A204.1 (cell line): ENCODE measurements around the gene CACNA1A.

ENCODE experiments used
- FAIRE-seq: peaks from 2 replicates; lab custom pipeline; 2012; peaks lifted over from hg19 to GRCh38; lab: Jason Lieb, UNC

The CACNA1A gene

DNA sequence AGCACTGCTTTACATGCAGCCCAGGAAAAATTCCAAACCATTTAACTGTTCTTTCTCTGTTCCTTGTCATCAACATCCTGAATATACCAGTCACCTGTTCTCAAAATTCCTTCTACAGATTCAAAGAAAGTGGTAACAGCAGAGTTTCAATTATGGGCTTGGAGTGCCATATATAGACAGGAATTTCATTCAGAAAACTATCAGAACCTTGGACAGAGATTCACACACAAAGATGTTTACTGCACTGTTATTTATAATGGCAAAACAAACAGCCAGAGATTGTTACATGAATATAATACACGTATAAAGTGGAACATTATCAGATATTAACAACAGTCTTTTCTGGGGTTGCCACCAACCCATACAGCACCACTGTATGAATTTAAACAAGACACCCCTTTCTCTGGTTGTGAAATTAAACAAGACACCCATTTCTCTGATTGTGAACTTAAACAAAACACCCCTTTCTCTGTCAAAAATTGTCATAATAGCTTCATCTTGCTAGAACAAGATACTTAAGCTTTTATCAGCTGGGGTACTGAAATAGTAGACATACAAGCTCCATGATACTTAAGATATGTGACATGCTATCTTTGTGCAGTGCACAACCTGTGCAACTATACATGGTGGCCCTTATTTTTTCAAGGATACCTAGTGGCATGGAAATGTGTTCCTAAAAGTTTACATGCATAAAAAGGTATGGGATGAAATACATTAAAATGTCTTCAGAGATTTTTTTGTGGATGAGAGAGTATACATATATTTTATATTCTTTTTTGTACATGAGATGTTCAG lies 12.6 kb downstream of the CACNA1A start:
- FAIRE-seq: no peak

DNA sequence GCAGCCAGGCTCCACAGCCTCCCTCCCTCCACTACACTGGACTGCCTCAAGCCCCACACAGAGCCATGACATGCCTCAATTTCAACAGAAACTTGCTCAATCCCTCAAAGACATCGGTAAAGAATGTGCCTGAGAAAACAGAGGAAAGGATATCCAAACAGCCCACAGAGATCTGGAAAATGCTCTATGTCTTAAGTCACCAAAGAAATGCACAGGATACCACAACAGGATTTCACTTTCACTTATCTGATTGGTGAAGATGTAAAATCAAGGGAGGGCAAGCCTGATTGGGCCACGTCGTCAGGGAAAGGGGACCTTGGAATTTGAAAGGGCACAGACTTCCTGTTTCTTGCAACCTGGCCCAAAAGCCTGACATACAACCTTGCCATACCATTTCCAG lies 14.2 kb downstream of the CACNA1A start:
- FAIRE-seq: peak; percentile 92

DNA sequence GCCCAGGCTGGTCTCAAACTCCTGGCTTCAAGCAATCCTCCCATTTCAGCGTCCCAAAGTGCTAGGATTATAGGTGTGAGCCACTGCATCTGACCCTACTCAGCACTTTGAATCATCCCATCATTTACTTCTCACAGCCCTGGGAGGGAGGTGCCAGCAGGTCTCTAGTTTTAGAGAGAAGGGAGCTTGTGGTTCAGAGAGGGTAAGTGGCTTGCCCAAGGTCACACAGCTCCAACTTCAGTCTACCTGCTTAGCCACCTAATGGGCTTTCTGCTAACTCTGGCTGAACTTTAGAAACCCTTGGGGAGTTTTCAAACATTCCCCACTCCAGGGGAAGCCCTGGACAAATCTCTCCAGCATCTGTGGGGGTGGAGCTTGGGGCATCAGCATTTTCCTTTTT lies 18.3 kb downstream of the CACNA1A start:
- no peak for FAIRE-seq

DNA sequence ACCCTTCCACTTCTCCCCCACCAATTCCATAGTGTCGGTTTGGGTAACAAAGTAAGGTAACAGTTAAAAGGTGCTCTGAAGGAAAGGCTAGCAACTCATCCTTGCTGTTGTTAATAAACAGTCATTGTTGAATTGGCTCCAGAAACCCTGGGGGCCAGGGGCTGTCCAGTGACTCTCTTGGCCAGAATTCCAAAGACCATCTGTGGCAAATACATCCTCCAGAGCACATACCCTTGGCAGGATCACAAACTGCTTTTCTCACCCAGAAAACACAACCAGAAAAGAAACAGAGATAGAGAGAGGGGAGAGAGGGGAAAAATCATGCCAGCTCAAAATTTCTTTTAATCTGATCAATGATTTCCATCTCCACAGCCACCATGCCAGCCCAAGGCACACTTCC lies 22.1 kb downstream of the CACNA1A start:
- no peak for FAIRE-seq

DNA sequence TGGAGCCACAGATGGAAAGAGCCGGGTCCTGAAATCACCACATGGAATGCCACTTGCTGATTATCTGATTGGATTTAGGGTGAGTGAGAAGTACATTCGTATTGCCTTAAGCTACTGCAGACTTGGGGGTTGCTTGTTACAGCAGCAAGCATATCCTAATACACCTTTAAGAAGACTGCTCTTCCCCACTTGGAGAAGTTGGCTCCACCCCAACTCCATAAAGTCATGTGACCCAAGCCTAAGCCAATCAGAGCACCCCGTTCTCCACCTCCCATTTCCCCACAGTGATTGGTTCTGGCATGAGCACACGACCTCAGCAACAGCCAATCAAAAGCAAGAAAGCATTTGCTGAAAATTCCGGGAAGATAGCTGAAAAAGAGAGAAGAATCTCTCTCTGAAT lies 23.1 kb downstream of the CACNA1A start:
- FAIRE-seq: no peak

DNA sequence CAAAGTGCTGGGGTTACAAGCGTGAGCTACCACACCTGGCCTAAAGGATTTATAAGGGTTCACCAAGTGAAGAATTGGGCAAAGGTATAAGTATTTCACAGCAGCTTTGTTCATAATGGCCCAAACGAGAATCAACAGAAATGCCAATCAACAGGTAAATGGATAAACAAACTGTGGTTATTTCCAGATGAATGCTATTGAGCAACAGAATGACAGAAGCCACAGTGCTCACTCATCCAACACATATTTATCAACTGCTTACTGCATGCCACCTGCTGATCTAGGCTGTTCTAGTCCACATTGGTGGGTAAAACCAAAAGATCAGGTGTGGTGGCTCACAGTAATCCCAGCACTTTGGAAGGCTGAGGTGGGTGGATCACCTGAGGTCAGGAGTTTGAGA lies 27.7 kb downstream of the CACNA1A start:
- no peak for FAIRE-seq

DNA sequence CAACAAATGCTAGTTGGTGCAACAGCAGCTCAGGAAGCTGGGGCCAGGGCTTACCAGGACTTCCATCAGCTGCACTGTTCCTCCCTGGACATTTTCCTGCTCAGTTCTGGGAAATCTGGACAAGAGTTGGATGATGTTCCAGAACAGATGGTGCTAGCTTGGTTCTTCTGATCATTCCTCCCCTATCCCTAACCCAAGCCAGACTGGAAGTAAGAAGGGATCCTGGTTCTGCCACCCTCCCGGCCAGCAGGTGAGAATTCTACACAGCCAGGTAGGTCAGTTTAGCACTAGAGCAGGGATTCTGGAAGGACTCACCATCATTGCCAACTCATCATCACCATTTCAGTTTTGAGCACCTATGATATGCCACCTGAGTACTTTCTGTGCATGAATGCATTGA lies 30.2 kb downstream of the CACNA1A start:
- FAIRE-seq: no peak

DNA sequence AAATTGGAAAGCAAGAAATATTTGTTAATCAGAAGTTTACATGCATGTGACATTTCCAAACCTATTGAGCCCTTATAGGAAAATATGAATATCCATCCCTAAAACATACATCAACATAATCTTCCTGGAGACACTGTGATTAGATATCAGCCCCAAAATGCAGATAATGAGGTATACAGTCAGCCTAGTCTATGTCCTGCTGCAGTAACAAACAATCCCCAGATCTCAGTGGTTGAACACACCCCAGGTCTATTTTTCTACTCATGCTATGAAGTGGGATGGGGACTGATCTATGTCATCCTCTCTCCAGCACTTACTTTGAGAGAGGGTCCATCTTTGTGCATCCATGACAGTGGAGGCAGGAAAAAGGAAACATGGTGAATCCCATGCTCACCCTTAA lies 31.2 kb downstream of the CACNA1A start:
- FAIRE-seq: no peak

DNA sequence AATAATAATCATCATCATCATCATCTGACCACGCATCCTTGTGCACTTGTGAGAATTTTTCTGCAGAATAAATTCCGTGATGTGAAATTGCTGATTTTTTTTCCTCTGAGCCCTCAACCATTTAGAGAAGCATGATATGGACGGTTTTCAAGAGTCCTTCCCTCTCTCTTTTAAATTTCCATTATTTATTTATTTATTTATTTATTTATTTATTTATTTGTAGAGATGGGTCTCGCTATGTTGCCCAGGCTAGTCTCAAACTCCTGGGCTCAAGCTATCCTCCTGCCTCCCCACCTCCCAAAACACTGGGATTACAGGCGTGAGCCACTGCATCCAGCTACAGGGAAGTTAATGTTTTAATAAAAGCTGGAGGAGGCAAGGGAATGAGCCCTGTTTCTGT lies 39.6 kb downstream of the CACNA1A start:
- no peak for FAIRE-seq

DNA sequence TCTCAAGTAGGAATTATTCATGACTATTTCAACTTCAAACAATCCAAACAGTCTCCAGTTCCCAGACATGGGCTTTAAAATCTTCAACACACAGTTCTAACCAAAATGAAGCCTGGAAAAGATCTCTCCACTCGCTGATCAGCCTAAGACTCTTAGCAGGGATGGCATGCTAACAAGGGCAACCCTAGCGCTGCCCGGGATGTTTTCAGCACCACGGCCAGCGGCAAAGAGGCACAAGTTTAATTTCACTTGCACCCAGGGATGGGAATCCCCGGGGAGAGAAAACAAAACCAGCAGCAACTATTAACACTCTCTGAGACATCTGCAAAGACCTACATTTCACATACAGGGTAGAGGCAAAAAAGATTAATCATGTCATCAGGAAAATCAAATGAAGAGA lies 43.0 kb downstream of the CACNA1A start:
- FAIRE-seq: no peak

DNA sequence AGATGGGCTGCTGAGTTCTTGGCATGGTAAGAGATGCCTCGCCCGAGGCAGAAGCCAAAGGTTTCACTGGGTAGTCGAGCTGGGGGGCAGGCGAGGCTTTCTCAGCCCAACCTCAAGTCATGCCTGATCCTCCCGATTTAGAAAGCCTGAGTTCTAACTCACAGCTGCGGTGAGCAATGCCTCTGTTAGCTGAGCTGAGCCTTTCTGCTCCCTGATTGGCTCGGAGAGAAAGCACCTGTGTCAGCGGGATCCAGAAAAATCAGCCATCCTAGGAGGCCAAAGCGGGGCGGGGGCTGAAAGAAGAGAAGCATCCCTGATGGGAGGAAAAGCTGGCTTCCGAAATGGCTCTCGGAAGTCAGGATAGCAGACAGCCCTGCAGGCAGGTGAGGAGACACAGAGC lies 44.7 kb downstream of the CACNA1A start:
- FAIRE-seq: no peak

DNA sequence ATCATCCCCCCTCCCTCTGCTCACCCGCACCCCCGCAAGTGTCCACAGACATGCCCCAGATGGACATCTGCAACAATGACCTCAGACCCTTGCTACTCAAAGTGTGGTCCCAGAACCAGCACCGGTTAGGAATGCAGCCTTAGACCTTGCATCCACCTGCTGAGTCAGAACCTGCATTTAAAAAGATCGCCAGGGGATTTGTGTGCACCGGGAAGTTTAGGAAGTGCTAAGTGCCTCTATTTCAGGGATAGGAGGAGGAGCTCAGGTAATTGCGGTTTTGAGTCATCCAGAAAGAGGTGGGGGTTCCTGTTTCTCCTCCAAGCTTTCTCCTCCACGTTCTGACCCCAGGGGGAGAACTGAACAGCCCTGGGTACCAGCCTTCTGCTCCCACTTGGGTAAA lies 46.2 kb downstream of the CACNA1A start:
- FAIRE-seq: no peak

DNA sequence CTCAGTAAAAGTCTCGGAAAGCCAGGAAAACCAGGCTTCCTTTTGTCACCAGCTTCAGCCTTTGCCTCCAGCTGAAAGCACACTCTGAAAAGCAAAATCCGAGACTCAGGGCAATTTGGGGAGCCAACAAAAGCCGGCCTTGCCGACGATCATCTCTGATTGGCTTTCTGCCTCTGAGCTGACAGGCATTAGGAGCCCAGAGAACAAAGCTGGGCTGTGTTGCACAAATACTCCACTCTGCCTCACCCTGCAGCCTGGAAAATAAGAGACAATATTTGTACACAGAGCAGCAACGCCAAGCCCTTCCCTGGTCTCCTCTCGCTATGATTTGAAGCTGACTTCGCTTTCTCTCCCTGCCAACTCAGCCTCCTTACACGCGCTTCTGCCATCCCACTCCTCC lies 46.9 kb downstream of the CACNA1A start:
- no peak for FAIRE-seq

DNA sequence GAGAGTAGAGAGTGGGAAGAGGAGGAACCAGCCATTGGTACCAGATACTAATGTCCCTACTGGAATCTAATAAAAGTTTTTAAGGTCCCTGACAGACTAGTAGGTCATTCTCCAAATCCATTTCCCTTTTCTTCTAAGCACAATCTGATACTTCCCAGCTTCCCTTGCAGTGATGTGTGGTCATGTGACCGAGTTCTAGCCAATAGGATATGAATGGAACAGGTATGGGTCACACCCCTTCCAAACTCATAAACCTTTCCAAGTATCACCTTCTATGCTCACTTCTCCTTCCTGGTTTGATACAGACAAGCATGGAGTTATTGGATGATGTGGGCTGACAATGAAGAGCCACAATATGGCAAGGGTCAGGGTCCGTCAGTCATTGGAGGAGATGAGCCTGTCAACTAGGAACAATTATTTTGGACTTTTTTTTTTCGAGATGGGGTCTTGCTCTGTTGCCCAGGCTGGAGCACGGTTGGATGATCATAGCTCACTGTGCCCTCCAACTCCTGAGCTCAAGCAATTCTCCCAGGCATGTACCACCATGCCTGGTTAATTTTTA lies 54.8 kb downstream of the CACNA1A start:
- FAIRE-seq: no peak

DNA sequence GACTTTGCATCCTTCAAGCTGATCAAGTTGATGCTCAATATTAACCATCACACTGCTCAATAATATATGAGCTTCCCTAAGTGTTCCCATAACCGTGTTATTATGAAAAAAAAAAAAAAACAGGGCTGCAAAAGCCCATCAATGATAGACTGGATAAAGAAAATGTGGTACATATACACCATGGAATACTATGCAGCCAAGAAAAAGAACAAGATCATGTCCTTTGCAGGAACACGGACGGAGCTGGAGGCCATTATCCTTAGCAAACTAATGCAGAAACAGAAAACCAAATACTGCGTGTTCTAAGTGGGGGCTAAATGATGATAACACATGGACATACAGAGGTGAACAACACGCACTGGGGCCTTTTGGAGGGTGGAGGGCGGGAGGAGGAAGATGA lies 58.3 kb downstream of the CACNA1A start:
- FAIRE-seq: no peak

DNA sequence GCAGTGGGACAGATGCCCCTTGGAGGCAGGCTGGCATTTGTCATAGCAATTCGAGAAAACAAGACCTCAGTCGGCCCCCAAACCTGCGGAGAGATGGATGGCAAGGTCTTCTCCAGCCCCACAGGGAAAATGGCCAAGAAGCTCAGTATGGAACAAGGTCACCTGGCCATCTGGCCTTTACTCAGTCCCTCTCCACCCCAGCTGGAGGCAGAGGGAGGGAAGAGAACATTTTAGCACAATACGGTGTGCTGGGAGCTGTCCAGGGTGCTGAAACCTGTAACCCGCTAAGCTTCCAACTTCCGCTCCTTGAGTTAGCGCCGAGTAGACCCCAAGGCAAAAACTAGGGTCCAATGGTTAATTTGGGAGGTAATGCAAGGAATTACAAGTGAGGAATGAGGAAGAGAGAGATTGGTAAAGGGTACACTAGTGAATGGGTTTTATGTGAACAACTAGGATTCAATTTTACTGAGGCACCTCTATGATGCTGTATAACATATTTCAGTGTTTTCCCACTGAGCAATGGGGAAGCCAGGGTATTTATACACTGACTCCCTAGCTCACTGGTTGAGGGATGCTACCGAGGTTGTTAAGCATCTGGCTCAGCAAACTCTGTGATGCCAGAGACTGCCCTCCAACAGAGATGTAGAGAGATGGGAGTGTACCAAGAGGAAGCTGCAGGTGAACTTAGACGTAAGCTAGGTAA lies 64.3 kb downstream of the CACNA1A start:
- FAIRE-seq: no peak

DNA sequence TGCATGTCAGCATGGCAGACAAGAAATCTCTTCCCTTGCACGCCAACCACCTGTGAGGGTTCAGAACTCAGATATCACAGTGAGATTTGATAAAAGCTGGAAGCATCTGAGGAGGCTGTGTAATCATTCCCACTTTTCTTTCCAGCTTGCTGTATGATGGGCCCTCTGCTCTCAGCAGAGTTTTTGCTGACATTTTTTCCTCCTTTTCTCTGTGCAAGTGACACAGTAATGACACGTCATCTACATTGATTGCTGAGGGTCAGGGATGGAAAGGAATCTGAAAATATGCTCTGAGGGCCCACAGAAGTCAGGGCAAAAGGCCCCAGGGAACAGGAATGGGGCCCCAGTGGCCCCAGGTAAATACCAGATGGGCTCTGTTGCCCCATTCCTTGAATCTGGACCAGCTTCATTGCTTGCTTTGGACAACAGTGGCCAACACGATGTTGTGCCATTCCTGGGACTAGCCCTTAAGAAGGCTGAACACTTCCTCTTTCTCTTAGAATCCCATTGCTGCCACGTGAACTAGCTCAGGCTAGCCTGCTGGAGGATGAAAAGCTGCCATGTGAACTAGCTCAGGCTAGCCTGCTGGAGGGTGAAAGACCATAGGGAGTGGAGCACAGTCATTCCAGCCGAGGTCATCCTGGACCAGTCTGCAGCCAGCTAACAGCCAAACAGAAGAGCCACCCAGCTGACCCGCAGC lies 68.2 kb downstream of the CACNA1A start:
- no peak for FAIRE-seq

DNA sequence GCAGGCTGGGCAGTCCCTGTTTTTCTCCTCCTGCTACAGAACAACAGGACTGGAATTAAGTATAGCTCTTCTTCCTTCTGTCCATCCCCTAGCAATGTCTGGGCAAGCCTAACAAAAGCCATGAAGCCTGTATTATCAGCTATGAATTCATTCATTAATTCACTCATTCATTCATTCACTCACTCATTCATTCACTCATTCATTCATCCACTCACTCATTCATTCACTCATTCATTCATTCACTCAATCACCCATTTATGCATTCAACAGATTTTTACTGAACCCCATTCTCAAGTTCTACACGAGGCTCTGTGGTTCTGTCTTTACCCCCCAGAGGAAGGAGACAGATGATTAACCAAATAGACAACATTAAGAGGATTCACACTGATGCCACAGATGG lies 69.9 kb downstream of the CACNA1A start:
- no peak for FAIRE-seq

DNA sequence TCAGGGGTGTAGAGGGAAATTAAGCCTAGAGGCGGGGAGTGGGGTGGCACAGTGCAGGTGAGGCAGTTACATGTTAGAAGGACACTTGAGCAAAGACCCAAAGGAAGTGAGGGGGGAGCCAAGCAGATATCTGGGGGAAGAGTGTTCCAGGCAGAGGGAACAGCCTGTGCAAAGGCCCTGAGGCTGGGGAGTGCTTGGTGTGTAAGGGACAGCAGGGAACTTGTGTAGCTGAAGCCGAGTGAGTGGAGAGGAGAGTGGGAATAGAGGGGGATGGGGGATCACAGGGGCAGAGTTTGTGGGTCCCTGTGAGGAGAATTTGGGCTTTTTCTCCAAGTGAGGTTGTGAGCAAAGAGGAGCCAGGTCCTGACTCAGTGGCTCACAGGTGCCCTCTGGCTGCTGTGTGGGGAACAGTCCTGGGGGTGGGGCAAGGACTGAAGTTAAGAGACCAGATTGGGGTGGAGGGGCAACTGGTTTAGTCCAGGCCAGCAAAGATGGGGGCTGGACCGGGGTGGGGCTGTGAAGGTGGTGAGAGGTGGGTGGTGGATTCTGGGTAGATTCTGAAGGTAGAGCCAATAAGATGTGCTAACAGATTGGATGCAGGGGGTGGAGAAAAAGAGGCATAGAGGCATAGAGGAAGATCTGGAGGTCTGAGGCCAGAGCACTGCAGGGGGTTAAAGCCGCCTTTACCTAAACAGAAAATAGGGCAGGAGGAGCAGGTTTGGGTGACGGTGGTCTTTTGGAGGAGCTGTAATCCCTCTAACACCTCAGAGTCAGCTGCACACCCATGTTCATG lies 75.3 kb downstream of the CACNA1A start:
- no peak for FAIRE-seq

DNA sequence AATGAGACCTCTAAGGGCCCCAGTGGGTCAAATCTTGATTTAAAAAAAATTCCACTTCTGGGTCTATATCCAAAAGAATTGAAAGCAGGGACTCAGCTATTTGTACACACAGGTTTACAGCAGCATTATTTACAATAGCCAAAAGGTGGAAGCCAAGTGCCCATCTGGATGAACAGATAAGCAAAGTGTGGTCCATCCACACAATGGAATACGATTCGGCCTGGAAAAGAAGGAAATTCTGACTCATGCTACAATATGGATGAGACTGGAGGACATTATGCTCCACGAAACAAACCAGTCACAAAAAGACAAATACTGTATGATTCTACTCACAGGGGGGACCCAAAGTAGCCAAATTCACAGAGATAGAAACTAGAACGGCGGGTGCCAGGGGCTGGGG lies 76.7 kb downstream of the CACNA1A start:
- FAIRE-seq: no peak

DNA sequence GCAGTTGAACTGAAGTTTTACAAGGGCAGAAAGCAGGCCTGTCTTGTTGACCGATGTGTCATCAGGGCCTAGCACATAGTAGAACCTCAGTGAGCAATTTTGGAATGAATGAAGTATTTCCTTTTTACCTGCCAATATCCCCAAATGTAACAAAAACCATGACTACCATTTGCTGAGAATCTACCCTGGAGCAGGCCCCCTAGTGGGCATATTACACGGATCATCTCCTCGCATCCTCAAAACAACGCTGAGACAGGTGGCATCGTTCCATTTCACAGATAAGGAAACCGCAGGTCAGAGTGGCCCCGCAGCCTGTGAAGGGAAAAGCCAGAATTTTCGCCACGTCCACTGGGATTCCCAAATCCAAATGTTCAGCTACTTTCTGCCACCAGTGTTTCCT lies 77.9 kb downstream of the CACNA1A start:
- FAIRE-seq: peak; percentile 71
